ENCODE measurements around the gene LDLRAD3. TPM values are rescaled to one million over a fixed set of nuclear protein-coding genes. Genes with fewer than 3 reads are reported as not detected.

LDLRAD3 gene
- total RNA-seq, 1 donor from 2014 or later = 39.1 TPM

DNA sequence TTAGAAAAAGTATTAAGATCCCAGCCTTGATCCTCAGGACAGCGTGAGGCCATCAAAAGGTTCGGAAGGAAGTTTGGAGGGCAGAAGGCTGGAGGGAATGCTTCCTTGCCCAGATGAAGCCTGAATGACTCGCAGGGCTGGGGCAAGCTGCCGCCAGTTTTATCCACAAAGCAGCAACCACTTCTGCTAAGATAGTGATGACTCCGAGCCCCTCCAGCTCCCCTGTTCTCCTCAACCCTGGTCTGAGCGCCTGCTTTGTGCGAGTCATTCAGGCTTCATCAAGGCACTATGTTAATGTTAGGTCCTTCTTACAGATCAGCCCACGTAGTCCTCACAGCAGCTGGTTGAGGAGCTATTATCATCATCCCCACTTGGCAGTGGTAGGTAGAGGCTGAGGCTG lies 186.5 kb downstream of the LDLRAD3 start:
- Mint-ChIP-seq H3K4me1 (peaks cover 26% of the 10 kb centered on the region), H3K27ac (no peak overlapping the region), H3K4me3 (no peak overlapping the region), H3K36me3 (no peaks in the 10 kb centered on the region), H3K9me3 (no peaks in the 10 kb centered on the region), H3K27me3 (ENCODE audit: low read depth) (no peaks in the 10 kb centered on the region)
- no peak for DNase-seq (ENCODE audit: low spot score in 2 of 2, unreplicated experiment in 2 of 2)
- TF ChIP-seq, protein P1, sequence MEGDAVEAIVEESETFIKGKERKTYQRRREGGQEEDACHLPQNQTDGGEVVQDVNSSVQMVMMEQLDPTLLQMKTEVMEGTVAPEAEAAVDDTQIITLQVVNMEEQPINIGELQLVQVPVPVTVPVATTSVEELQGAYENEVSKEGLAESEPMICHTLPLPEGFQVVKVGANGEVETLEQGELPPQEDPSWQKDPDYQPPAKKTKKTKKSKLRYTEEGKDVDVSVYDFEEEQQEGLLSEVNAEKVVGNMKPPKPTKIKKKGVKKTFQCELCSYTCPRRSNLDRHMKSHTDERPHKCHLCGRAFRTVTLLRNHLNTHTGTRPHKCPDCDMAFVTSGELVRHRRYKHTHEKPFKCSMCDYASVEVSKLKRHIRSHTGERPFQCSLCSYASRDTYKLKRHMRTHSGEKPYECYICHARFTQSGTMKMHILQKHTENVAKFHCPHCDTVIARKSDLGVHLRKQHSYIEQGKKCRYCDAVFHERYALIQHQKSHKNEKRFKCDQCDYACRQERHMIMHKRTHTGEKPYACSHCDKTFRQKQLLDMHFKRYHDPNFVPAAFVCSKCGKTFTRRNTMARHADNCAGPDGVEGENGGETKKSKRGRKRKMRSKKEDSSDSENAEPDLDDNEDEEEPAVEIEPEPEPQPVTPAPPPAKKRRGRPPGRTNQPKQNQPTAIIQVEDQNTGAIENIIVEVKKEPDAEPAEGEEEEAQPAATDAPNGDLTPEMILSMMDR (IDR thresholded peaks at IDR 0.05; ENCODE audit: unreplicated experiment) = no peak

DNA sequence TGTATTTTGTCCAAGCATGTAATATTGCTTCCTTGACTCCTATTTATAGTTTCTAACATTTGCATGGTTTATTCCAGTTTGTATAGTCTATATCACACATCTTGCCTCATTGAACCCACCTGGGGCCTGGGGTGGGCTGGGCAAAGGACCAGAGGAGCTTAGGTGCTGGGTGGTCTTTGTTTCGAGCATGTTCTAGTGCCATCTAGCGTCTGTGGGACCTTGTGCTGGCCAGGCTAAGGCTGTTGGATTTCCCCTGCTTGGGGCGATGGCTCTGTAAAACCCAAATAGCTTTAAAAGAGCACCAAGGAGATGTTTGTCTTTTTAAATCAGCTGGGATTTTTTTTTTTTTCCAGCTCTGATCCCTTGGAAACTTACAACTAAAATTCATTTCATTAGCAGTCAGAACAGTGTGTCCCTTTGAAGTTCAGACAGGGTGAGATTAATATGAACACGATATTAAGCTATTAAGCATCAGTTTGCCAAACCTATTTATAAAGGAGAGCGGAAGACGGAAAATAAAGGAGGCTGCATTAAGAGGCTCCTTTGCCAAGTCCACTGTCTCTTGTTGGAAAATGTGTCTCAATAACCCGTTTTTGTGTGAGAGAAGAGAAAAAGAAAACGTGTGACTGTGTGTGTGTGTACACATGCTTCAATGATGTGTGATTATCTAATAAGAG lies 188.0 kb downstream of the LDLRAD3 start:
- H3K36me3 Mint-ChIP-seq = peaks cover 6% of the 10 kb centered on the region
- peak in 1 of 2 experiments; percentile 59 for DNase-seq (ENCODE audit: low spot score in 2 of 2, unreplicated experiment in 2 of 2)
- H3K9me3 Mint-ChIP-seq = no peaks in the 10 kb centered on the region

DNA sequence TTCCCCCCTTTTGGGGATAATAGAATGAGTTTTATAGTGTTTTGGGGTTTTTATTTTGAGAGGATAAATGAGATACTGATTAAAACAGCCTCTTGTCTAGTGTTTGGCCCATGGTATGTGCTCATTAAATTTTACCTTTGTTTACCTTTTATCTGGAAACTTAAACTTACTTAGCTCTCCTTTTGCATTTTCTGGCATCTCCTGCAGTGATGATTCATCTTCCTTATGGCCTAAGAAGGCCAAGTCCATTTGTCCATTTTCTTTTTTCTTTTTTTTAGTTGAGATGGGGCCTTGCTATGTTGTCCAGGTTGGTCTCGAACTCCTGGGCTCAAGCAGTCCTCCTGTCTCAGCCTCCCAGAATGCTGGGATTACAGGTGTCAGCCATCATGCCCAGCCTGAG lies 189.1 kb downstream of the LDLRAD3 start:
- Mint-ChIP-seq H3K4me1 (peaks cover 42% of the 10 kb centered on the region), H3K4me3 (no peak overlapping the region), H3K27me3 (ENCODE audit: low read depth) (no peaks in the 10 kb centered on the region), H3K27ac (no peak overlapping the region), H3K9me3 (no peaks in the 10 kb centered on the region), H3K36me3 (peaks cover 6% of the 10 kb centered on the region)
- no peak for DNase-seq (ENCODE audit: low spot score in 2 of 2, unreplicated experiment in 2 of 2)
- TF ChIP-seq, protein P1 (IDR thresholded peaks at IDR 0.05; ENCODE audit: unreplicated experiment) = no peak

More for the DNA sequence above, 188.0 kb downstream of the LDLRAD3 start:
- TF ChIP-seq, protein P1 (IDR thresholded peaks at IDR 0.05; ENCODE audit: unreplicated experiment) = no peak
- peaks cover 34% of the 10 kb centered on the region for H3K4me1 Mint-ChIP-seq
- H3K27me3 Mint-ChIP-seq (ENCODE audit: low read depth) = no peaks in the 10 kb centered on the region
- H3K27ac Mint-ChIP-seq = peak overlapping the region; percentile 74
- no peak overlapping the region for H3K4me3 Mint-ChIP-seq

DNA sequence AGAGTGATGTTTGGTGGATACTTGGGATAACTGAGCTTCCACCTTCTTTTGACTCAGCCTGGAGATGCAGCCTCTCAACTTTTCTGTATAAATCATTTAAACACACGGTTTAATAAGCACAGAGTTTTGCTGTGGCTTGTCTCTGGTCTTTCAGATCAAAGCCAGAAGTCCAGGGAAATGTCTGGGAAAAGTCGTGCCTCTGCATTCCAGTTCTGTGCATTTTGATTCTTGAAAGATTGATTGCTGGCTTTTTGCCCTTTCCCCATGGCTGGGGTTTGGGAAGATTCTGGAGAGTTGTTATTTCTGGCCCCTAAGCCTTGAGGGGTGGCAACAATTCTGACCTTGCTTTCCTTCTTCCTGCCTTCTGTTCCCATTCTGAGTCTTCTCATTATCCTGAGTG lies 191.2 kb downstream of the LDLRAD3 start:
- Mint-ChIP-seq H3K27me3 (ENCODE audit: low read depth) (no peaks in the 10 kb centered on the region), H3K4me3 (peak overlapping the region; percentile 11), H3K27ac (peak overlapping the region; percentile 92), H3K4me1 (peaks cover 45% of the 10 kb centered on the region), H3K9me3 (no peaks in the 10 kb centered on the region), H3K36me3 (peaks cover 6% of the 10 kb centered on the region)
- TF ChIP-seq, protein P1 (IDR thresholded peaks at IDR 0.05; ENCODE audit: unreplicated experiment) = no peak
- DNase-seq (ENCODE audit: low spot score in 2 of 2, unreplicated experiment in 2 of 2) = no peak

DNA sequence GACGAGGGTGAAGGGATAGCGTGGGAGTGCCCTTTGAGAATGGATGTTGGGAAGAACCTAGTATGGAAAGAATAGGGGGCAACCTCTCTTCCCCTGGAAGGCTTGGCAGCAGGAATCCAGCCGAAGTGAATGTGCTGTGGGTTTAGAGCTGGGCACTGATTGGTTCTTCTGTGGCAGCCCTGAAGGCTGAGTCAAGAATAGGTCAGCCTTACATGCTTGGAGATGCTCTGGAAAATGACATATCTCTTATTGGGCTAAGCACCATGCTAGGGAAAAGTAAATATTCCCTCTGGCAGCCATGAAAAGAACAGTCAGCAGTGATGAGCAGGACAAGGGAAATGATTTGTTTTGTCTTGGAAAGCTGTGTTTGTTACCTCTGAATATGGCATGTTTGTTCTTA lies 195.9 kb downstream of the LDLRAD3 start:
- Mint-ChIP-seq H3K4me3 (no peak overlapping the region), H3K36me3 (peaks cover 6% of the 10 kb centered on the region), H3K27me3 (ENCODE audit: low read depth) (no peaks in the 10 kb centered on the region), H3K27ac (no peak overlapping the region), H3K9me3 (no peaks in the 10 kb centered on the region), H3K4me1 (peaks cover 48% of the 10 kb centered on the region)
- DNase-seq (ENCODE audit: low spot score in 2 of 2, unreplicated experiment in 2 of 2) = no peak
- TF ChIP-seq, protein P1 (IDR thresholded peaks at IDR 0.05; ENCODE audit: unreplicated experiment) = no peak
